NCI-H345 (cell line): ENCODE results near the gene AXIN2.
A peak's percentile ranks its signal among the peaks of the same experiment; 100 is the strongest.

Experiments used
- DNase-seq: peaks from one replicate; lab custom pipeline; 2025; lab: John Stamatoyannopoulos, UW

Gene AXIN2

GRCh38 chr17:65561452-65562205 is at the start of gene AXIN2:
Gene AXIN2, minus strand, starts transcription at chr17:65561648. Its CDS starts 3,028 bp downstream, at chr17:65558620.
- peak; percentile 87 for DNase-seq

GRCh38 chr17:65609749-65610148 is 48.3 kb upstream of the AXIN2 start:
- DNase-seq: no peak

GRCh38 chr17:65609286-65609685 is 47.8 kb upstream of the AXIN2 start:
- DNase-seq: no peak

- DNase-seq: no peak
These were observed 42.6 kb upstream of the AXIN2 start for GRCh38 chr17:65604070-65604469.

- no peak for DNase-seq
These were observed 40.4 kb upstream of the AXIN2 start for GRCh38 chr17:65601881-65602280.

- no peak for DNase-seq
These were observed 39.7 kb upstream of the AXIN2 start for GRCh38 chr17:65601145-65601544.

- no peak for DNase-seq
These were observed 39.1 kb upstream of the AXIN2 start for GRCh38 chr17:65600518-65600917.

- DNase-seq: no peak
These were observed 38.2 kb upstream of the AXIN2 start for GRCh38 chr17:65599650-65600049.

GRCh38 chr17:65598746-65599145 is 37.3 kb upstream of the AXIN2 start:
- DNase-seq: no peak

GRCh38 chr17:65595071-65595656 is 33.7 kb upstream of the AXIN2 start:
- no peak for DNase-seq

- DNase-seq: no peak
These were observed 32.7 kb upstream of the AXIN2 start for GRCh38 chr17:65593855-65594845.

GRCh38 chr17:65593092-65593854 is 31.8 kb upstream of the AXIN2 start:
- DNase-seq: no peak

- no peak for DNase-seq
These were observed 30.9 kb upstream of the AXIN2 start for GRCh38 chr17:65592125-65592965.

- DNase-seq: no peak
These were observed 27.9 kb upstream of the AXIN2 start for GRCh38 chr17:65589321-65589720.

- DNase-seq: peak; percentile 60
These were observed 26.8 kb upstream of the AXIN2 start for GRCh38 chr17:65588181-65588808.

- DNase-seq: no peak
These were observed 26.2 kb upstream of the AXIN2 start for GRCh38 chr17:65587534-65588180.

GRCh38 chr17:65586899-65587298 is 25.5 kb upstream of the AXIN2 start:
- peak; percentile 13 for DNase-seq

- DNase-seq: no peak
These were observed 23.4 kb upstream of the AXIN2 start for GRCh38 chr17:65584604-65585521.
